ENCODE results near the gene HSPB9.

Gene HSPB9

DNA sequence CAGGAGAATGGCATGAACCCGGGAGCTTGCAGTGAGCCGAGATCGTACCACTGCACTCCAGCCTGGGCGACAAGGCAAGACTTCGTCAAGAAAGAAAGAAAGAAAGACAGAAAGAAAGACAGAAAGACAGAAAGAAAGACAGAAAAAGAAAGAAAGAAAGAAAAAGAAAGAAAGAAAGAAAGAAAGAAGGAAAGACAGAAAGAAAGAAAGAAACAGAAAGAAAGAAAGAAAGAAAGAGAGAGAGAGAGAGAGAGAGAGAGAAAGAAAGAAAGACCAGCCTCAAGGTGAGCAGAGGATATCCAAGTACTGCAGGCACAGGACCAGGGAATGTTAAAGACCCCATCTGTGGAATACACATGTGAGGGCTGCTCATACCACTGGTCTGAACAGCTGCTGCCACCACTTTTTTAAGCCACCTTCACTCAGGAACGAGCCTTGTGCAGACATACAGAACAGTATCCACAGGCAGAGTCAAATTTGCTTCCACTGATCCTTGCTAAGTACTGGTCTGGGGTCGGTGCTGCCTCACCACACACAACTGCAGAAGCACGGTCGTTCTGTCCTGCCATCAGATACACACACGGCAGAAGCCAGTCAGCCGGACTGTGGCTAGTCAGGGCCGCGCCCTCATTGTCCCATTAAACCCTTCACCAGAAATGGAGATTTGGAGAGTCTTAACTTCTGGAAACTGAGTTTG lies 24.5 kb downstream of the HSPB9 start:
- DNase-seq (ENCODE audit: low spot score): no peak

GRCh38 chr17:42153919-42154742 lies 31.5 kb downstream of the HSPB9 start:
- no peak for DNase-seq (ENCODE audit: low spot score)

- no peak for DNase-seq (ENCODE audit: low spot score)
Observed at GRCh38 chr17:42155614-42156045, 33.0 kb downstream of the HSPB9 start.

DNA sequence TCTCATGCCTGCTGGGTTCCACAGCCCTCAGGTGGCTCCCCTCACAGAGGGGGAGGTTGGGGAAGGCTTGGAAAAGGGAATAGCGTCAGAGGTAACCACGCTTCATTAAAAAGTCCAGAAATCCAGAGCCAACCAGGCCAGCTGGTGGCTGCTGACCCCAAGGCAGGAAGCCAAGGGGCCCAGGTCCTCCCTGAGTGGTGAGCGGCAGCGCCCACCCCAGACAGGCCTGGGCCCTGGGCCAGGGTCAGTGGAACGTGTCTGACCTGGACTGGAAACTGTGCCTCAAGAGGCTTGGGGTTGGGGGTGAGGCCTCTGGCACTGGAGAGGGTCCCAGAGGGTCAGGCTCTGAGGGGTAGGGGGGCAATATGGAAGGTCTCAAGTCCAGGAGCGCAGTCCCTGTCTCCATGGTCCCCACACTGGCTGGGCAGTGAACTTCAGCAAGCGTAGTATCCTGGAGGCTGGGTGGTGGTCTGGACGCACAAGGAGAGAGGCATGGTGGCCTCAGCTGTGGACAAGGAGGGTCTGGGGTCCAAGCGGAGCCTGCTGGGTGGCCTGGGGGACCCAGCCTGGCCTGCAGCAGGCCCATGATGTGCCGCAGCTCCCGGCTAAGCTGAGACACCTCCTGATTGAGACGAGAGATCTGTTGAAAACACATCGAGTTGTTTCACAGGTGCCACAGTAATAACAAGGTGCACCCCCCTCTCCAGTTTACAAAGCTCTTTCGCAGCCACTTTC lies 37.4 kb downstream of the HSPB9 start:
- no peak for DNase-seq (ENCODE audit: low spot score)

DNA sequence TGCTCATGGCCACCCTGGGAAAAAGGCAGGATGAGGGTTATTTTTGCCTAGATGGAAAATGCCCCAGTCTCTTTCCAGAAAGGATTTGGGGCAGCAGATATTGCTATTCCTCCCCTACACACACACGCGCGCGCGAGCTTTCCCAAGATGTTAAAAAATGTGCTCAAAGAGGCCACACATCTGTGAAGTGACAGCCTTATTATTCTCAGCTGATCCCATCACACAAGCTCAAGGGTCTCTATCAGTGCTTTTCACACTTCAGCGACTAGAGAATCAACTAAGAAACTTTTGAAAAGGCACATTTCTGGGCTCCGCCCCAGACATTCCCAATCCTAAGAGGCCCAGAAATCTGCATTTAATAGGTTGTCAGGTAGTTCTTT lies 37.9 kb downstream of the HSPB9 start:
- no peak for DNase-seq (ENCODE audit: low spot score)

- no peak for DNase-seq (ENCODE audit: low spot score)
Observed at GRCh38 chr17:42163113-42163512, 40.5 kb downstream of the HSPB9 start.

GRCh38 chr17:42163696-42164407 lies 41.2 kb downstream of the HSPB9 start:
- DNase-seq (ENCODE audit: low spot score): no peak

- DNase-seq (ENCODE audit: low spot score): no peak
Observed at GRCh38 chr17:42165751-42166150, 43.1 kb downstream of the HSPB9 start.

DNA sequence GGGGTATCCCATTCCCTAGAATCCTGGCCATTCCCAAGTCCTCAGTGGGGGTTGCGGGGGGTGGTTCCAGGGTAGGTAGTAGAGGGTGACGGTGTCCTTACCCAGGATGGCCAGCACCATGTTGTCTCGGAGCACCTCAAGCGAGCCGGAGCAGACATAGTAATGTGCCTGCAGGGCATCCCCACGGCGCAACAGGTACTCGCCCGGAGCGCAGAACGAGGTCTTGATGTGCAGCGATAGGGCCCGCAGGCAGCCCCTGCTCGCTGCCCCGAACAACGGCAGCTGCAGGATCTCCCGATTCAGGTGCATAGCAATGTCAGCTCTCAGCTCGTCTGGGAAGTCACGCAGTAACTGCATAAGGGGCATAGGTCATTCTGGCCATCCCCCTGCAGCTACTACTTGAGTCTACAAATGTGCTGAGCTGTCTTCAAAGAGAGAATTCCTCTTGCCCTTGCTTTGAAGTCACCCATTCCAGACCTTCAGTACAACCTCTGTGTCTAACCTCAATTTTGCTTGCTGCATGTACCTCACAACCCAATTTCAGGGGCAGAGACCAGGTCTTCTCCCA lies 43.7 kb downstream of the HSPB9 start:
- no peak for DNase-seq (ENCODE audit: low spot score)

- DNase-seq (ENCODE audit: low spot score): no peak
Observed at GRCh38 chr17:42167807-42168206, 45.2 kb downstream of the HSPB9 start.

DNA sequence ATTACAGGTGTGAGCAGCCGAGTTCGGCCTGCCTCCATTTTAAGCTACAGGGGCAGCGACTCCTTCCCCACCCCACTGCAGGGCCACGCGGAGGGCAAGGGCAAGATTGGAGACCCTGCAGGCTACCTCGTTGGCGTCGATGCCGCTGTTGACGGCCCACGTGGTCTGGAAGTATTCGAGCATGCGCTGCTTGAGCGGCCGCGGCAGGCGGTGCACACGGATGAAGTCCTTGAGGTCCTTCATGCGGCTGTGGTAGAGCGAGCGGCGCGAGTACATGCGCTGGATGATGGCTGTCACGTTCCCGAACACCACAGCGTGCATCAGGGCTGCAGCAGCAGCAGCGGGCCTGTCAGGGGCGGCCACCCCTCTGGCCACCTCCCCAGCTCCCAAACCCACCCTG lies 46.7 kb downstream of the HSPB9 start:
- no peak for DNase-seq (ENCODE audit: low spot score)

- no peak for DNase-seq (ENCODE audit: low spot score)
Observed at GRCh38 chr17:42171831-42172230, 49.2 kb downstream of the HSPB9 start.

Data from HuH-7.5 (cell line).